HepG2 (cell line): Measurements from ENCODE around the gene HECTD1. TPM values are rescaled to one million over a fixed set of nuclear protein-coding genes. Genes with fewer than 3 reads are reported as not detected.
A peak's percentile ranks its signal among the peaks of the same experiment; 100 is the strongest.

Experiments
- ATF7-NPFF ChIP-seq: sonication (generic); formaldehyde crosslinking; IDR thresholded peaks from 2 replicates; pipeline ENCODE4 v1.8.1; 2023; ENCODE audit warnings: mild to moderate bottlenecking, low read depth, missing genetic modification reagents, moderate library complexity
- CEBPG ChIP-seq: IDR thresholded peaks from 2 replicates; pipeline ENCODE4 v1.6.1; 2016
- CHD2 ChIP-seq: IDR thresholded peaks from 2 replicates; pipeline ENCODE4 v1.6.1; 2011; ENCODE audit warnings: low read depth, low read length, improper control_type of control experiment
- HOXA3 ChIP-seq: sonication (generic); formaldehyde crosslinking; IDR thresholded peaks from 2 replicates; pipeline ENCODE4 v1.5.0; 2020; ENCODE audit warnings: missing genetic modification reagents
- JUNB ChIP-seq: sonication (generic); formaldehyde crosslinking; IDR thresholded peaks from 2 replicates; pipeline ENCODE4 v1.8.0; 2022; ENCODE audit warnings: missing genetic modification reagents, mild to moderate bottlenecking, borderline replicate concordance
- KDM3A ChIP-seq: IDR thresholded peaks from 2 replicates; pipeline ENCODE4 v1.6.1; 2018; ENCODE audit warnings: low read depth, missing compliant biosample characterization
- KLF12 ChIP-seq: sonication (generic); formaldehyde crosslinking; IDR thresholded peaks from 2 replicates; pipeline ENCODE4 v1.4.0; 2020; ENCODE audit warnings: missing genetic modification reagents, borderline replicate concordance
- KLF15 ChIP-seq: sonication (generic); formaldehyde crosslinking; IDR thresholded peaks from 2 replicates; pipeline ENCODE4 v1.8.1; 2023; ENCODE audit warnings: borderline replicate concordance, mild to moderate bottlenecking, inconsistent platforms, missing genetic modification reagents, mixed read lengths
- MAF1 ChIP-seq: sonication (generic); formaldehyde crosslinking; IDR thresholded peaks from 2 replicates; pipeline ENCODE4 v1.5.0; 2020; ENCODE audit warnings: missing genetic modification reagents, borderline replicate concordance
- MED8 ChIP-seq: sonication (generic); formaldehyde crosslinking; IDR thresholded peaks from 2 replicates; pipeline ENCODE4 v1.8.1; 2023; ENCODE audit warnings: mild to moderate bottlenecking, missing genetic modification reagents; ENCODE audit not compliant: insufficient replicate concordance
- MXD1 ChIP-seq: sonication (generic); formaldehyde crosslinking; IDR thresholded peaks from 2 replicates; pipeline ENCODE4 v1.4.0; 2020; ENCODE audit warnings: mild to moderate bottlenecking, missing genetic modification reagents
- NFKB2 ChIP-seq: sonication (generic); formaldehyde crosslinking; IDR thresholded peaks from 2 replicates; pipeline ENCODE4 v1.4.0; 2020; ENCODE audit warnings: missing genetic modification reagents, borderline replicate concordance
- RERE ChIP-seq: IDR thresholded peaks from 2 replicates; pipeline ENCODE4 v1.6.1; 2016; ENCODE audit warnings: low read depth, missing genetic modification reagents, missing compliant biosample characterization
- STAG1 ChIP-seq: sonication (generic); formaldehyde crosslinking; IDR thresholded peaks from 2 replicates; pipeline ENCODE4 v1.4.0; 2020; ENCODE audit warnings: missing genetic modification reagents
- THYN1 ChIP-seq: sonication (generic); formaldehyde crosslinking; IDR thresholded peaks from 2 replicates; pipeline ENCODE4 v1.8.1; 2023; ENCODE audit warnings: low read depth, mild to moderate bottlenecking, moderate library complexity, missing genetic modification reagents, borderline replicate concordance
- ZKSCAN1 ChIP-seq: fragments of 150-350 bp; IDR thresholded peaks from 2 replicates; pipeline ENCODE4 v1.6.1; 2014; ENCODE audit warnings: low read length
- ZNF510 ChIP-seq: sonication (generic); formaldehyde crosslinking; IDR thresholded peaks from 2 replicates; pipeline ENCODE4 v1.4.0; 2020; ENCODE audit warnings: low read depth, mild to moderate bottlenecking, missing genetic modification reagents
- ZNF570 ChIP-seq: sonication (generic); formaldehyde crosslinking; IDR thresholded peaks from 2 replicates; pipeline ENCODE4 v1.4.0; 2020; ENCODE audit warnings: mild to moderate bottlenecking, missing genetic modification reagents, borderline replicate concordance
- ZNF605 ChIP-seq: sonication (generic); formaldehyde crosslinking; IDR thresholded peaks from 2 replicates; pipeline ENCODE4 v1.8.0; 2022; ENCODE audit warnings: mild to moderate bottlenecking, missing genetic modification reagents
- ZNF784 ChIP-seq: sonication (generic); formaldehyde crosslinking; IDR thresholded peaks from 2 replicates; pipeline ENCODE4 v1.5.1; 2020; ENCODE audit warnings: missing genetic modification reagents, mild to moderate bottlenecking, borderline replicate concordance
- ZSCAN30 ChIP-seq: sonication (generic); formaldehyde crosslinking; IDR thresholded peaks from 2 replicates; pipeline ENCODE4 v1.5.0; 2020; ENCODE audit warnings: mild to moderate bottlenecking, missing genetic modification reagents
- polyA plus RNA-seq, 8 experiments: library from polyadenylated mRNA; depleted of rRNA in 3 of 8; stranded (reverse) in 7 of 8; unstranded in 1 of 8; fragments of >200 nt; fragmentation: Illumina TruSeq in 4 of 8; extraction: Trizol in 4 of 8; gene quantifications; 2 replicates each; pipeline versions ENCODE4 v1.2.1 to v1.2.3, GENCODE V29; 2011 to 2016; ENCODE audit warnings: low read depth in 4 of 8, missing spikeins in 1 of 8, mixed read lengths in 1 of 8; ENCODE audit not compliant: insufficient read depth in 1 of 8
- total RNA-seq, 5 experiments: library from RNA; depleted of rRNA; stranded (reverse); fragments of >200 nt; fragmentation: Illumina TruSeq; extraction: Trizol; gene quantifications; 2 replicates each; pipeline ENCODE4 v1.2.3, GENCODE V29; 2016; ENCODE audit warnings: low read depth in 1 of 5

Gene HECTD1
- total and polyA plus RNA-seq, 2 of the 13 experiments (the other 11 are each of a cell fraction or from before 2014, with no cell fraction given), result 312 to 560 TPM

GRCh38 chr14:31207755-31208545 lies at the start of gene HECTD1 (continued):
- peak; percentile 100 for TF ChIP-seq KDM3A (CRISPR knock-in tag)
- TF ChIP-seq ZNF605 (CRISPR knock-in tag), result peak; percentile 96
- peak; percentile 83 for TF ChIP-seq ZNF570 (CRISPR knock-in tag)
- peak; percentile 99 for TF ChIP-seq NFKB2 (CRISPR knock-in tag)
- TF ChIP-seq KLF12 (CRISPR knock-in tag), result peak; percentile 97
- peak; percentile 80 for TF ChIP-seq JUNB
- TF ChIP-seq ZKSCAN1, result peak; percentile 66; the same call in 1 of the 2 replicates
- TF ChIP-seq ATF7-NPFF (CRISPR knock-in tag), result peak; percentile 100
- TF ChIP-seq MXD1 (CRISPR knock-in tag), result peak; percentile 97
- TF ChIP-seq CHD2, result peak; percentile 16; the same call in 1 of the 2 replicates
- TF ChIP-seq ZSCAN30 (CRISPR knock-in tag), result peak; percentile 98
- peak; percentile 78; the same call in 1 of the 2 replicates for TF ChIP-seq RERE (CRISPR knock-in tag)
- TF ChIP-seq MED8 (CRISPR knock-in tag), result peak; percentile 99
- peak; percentile 100 for TF ChIP-seq ZNF784 (CRISPR knock-in tag)
- peak; percentile 79 for TF ChIP-seq CEBPG
- TF ChIP-seq MAF1 (CRISPR knock-in tag), result 0 out of 2 replicates have a peak, but pooled peaks have one; percentile 91
- TF ChIP-seq HOXA3, result peak; percentile 99
- TF ChIP-seq ZNF510 (CRISPR knock-in tag), result peak; percentile 98
- TF ChIP-seq THYN1 (CRISPR knock-in tag), result 0 out of 2 replicates have a peak, but pooled peaks have one; percentile 71
- peak; percentile 95 for TF ChIP-seq KLF15
- peak; percentile 83 for TF ChIP-seq STAG1 (CRISPR knock-in tag)
